Subcutaneous abdominal adipose tissue (tissue), 5 donors: Measurements from ENCODE around the gene CAPN5.
"Not testable (repeated sequence)": the region's sequence is repeated elsewhere in the genome, so short reads cannot be mapped to it uniquely, and the experiment has no call there.

Experiments
- H3K27ac ChIP-seq: one replicate; pipeline ENCODE4 v1.7.0; 2013; ENCODE audit warnings: low read depth, mild to moderate bottlenecking, inconsistent platforms, low read length, moderate library complexity
- H3K27me3 ChIP-seq, 5 donors: one replicate each; pipeline ENCODE4 v1.7.0; 2013; ENCODE audit warnings: low read length in 5 of 5, inconsistent platforms in 1 of 5; ENCODE audit not compliant: control insufficient read depth in 5 of 5, insufficient read depth in 4 of 5
- H3K36me3 ChIP-seq, 5 donors: one replicate each; pipeline ENCODE4 v1.7.0; 2013; ENCODE audit warnings: low read length in 5 of 5; ENCODE audit not compliant: control insufficient read depth in 5 of 5, insufficient read depth in 5 of 5
- H3K4me1 ChIP-seq, 5 donors: one replicate each; pipeline ENCODE4 v1.7.0; 2013; ENCODE audit warnings: low read length in 5 of 5, mild to moderate bottlenecking in 3 of 5, moderate library complexity in 1 of 5; ENCODE audit not compliant: control insufficient read depth in 5 of 5, insufficient read depth in 5 of 5
- H3K4me3 ChIP-seq, 5 donors: one replicate each; pipeline ENCODE4 v1.7.0; 2013; ENCODE audit warnings: low read length in 5 of 5, low read depth in 1 of 5
- H3K9ac ChIP-seq, 5 donors: one replicate each; pipeline ENCODE4 v1.7.0; 2013; ENCODE audit warnings: low read length in 5 of 5, mild to moderate bottlenecking in 4 of 5, moderate library complexity in 3 of 5
- H3K9me3 ChIP-seq, 5 donors: one replicate each; pipeline ENCODE4 v1.7.0; 2013; ENCODE audit warnings: low read length in 5 of 5; ENCODE audit not compliant: control insufficient read depth in 5 of 5
- donor health status: healthy.
- donor health status: healthy.
- donor health status: healthy.
- donor health status: healthy.
- donor health status: healthy.

CAPN5 gene

GRCh38 chr11:77040889-77041288 lies 25.9 kb upstream of the CAPN5 start:
- Histone ChIP-seq H3K9ac (no peak overlapping the region), H3K9me3 (no peaks in the 10 kb centered on the region), H3K27me3 (peaks cover 6 to 45% (median 38%) of the 10 kb centered on the region in 5 donors)

GRCh38 chr11:77042111-77042726 lies 24.6 kb upstream of the CAPN5 start:
- H3K9me3 ChIP-seq = no peaks in the 10 kb centered on the region
- peaks cover 0 to 25% (median 18%) of the 10 kb centered on the region in 5 donors for H3K4me1 ChIP-seq
- H3K27ac ChIP-seq = no peak overlapping the region
- H3K27me3 ChIP-seq = peaks cover 6 to 43% (median 33%) of the 10 kb centered on the region in 5 donors
- no peak overlapping the region for H3K9ac ChIP-seq
- H3K4me3 ChIP-seq = no peak overlapping the region
- H3K36me3 ChIP-seq = no peaks in the 10 kb centered on the region

More at GRCh38 chr11:77040889-77041288, 25.9 kb upstream of the CAPN5 start:
- no peak overlapping the region for H3K4me3 ChIP-seq
- no peaks in the 10 kb centered on the region for H3K36me3 ChIP-seq
- no peak overlapping the region for H3K27ac ChIP-seq
- peaks cover 0 to 19% (median 14%) of the 10 kb centered on the region in 5 donors for H3K4me1 ChIP-seq

- Histone ChIP-seq H3K9me3 (no peaks in the 10 kb centered on the region), H3K9ac (no peak overlapping the region), H3K27ac (no peak overlapping the region), H3K36me3 (no peaks in the 10 kb centered on the region), H3K4me3 (no peak overlapping the region), H3K4me1 (peaks cover 0 to 23% (median 14%) of the 10 kb centered on the region in 5 donors), H3K27me3 (peaks cover 6 to 32% (median 23%) of the 10 kb centered on the region in 5 donors)
Observed at GRCh38 chr11:77044356-77044755, 22.4 kb upstream of the CAPN5 start.

GRCh38 chr11:77044886-77045285 lies 21.9 kb upstream of the CAPN5 start:
- Histone ChIP-seq H3K9me3 (no peaks in the 10 kb centered on the region), H3K36me3 (no peaks in the 10 kb centered on the region), H3K27me3 (peaks cover 6 to 28% (median 22%) of the 10 kb centered on the region in 5 donors), H3K9ac (no peak overlapping the region), H3K4me3 (no peak overlapping the region), H3K27ac (no peak overlapping the region), H3K4me1 (peaks cover 0 to 18% (median 9%) of the 10 kb centered on the region in 5 donors)

- Histone ChIP-seq H3K9me3 (no peaks in the 10 kb centered on the region), H3K4me1 (peaks cover 0 to 13% (median 5%) of the 10 kb centered on the region in 5 donors), H3K4me3 (no peak overlapping the region), H3K9ac (no peak overlapping the region), H3K27ac (no peak overlapping the region), H3K36me3 (no peaks in the 10 kb centered on the region), H3K27me3 (peaks cover 6 to 20% (median 15%) of the 10 kb centered on the region in 5 donors)
Observed at GRCh38 chr11:77046060-77046501, 20.7 kb upstream of the CAPN5 start.

- Histone ChIP-seq H3K9me3 (no peaks in the 10 kb centered on the region), H3K4me3 (peak overlapping the region; percentile 42 to 63 (median 55)), H3K27ac (no peak overlapping the region), H3K4me1 (peaks cover 0 to 13% (median 5%) of the 10 kb centered on the region in 5 donors), H3K27me3 (peaks cover 6 to 17% (median 13%) of the 10 kb centered on the region in 5 donors), H3K9ac (peak overlapping the region in 2 of 5 donors; percentile 57 to 73), H3K36me3 (no peaks in the 10 kb centered on the region)
Observed at GRCh38 chr11:77047007-77047927, 19.5 kb upstream of the CAPN5 start.

GRCh38 chr11:77047928-77048446 lies 18.8 kb upstream of the CAPN5 start:
- not testable (repeated sequence) for H3K9ac ChIP-seq, H3K9me3 ChIP-seq, H3K36me3 ChIP-seq, H3K27ac ChIP-seq, H3K4me3 ChIP-seq
- H3K27me3 ChIP-seq = peaks cover 6 to 15% (median 11%) of the 10 kb centered on the region in 5 donors
- peaks cover 0 to 13% (median 5%) of the 10 kb centered on the region in 5 donors for H3K4me1 ChIP-seq

GRCh38 chr11:77049026-77049425 lies 17.7 kb upstream of the CAPN5 start:
- Histone ChIP-seq H3K27ac (no peak overlapping the region), H3K9me3 (no peaks in the 10 kb centered on the region), H3K9ac (no peak overlapping the region), H3K4me1 (peaks cover 0 to 13% (median 5%) of the 10 kb centered on the region in 5 donors), H3K36me3 (no peaks in the 10 kb centered on the region), H3K27me3 (peaks cover 6 to 15% (median 11%) of the 10 kb centered on the region in 5 donors), H3K4me3 (no peak overlapping the region)

- Histone ChIP-seq H3K36me3 (no peaks in the 10 kb centered on the region), H3K27ac (no peak overlapping the region), H3K4me3 (no peak overlapping the region), H3K4me1 (peaks cover 0 to 6% (median 3%) of the 10 kb centered on the region in 5 donors), H3K9ac (no peak overlapping the region), H3K9me3 (peaks cover 0 to 8% (median 8%) of the 10 kb centered on the region in 5 donors), H3K27me3 (no peaks in the 10 kb centered on the region)
Observed at GRCh38 chr11:77051511-77051910, 15.3 kb upstream of the CAPN5 start.
